HEK293 (cell line): ENCODE measurements around the gene PTPRK.

Source experiments
- CTCF ChIA-PET: fragments of 350-600 bp; formaldehyde crosslinking; extraction: SDS; loops from one replicate; lab custom pipeline; 2021; ENCODE audit warnings: antibody characterized with exemption; lab: Yijun Ruan, JAX
- POLR2A ChIA-PET: fragments of 300-600 bp; formaldehyde crosslinking; extraction: SDS; loops from one replicate; lab custom pipeline; 2020; ENCODE audit warnings: antibody characterized with exemption, inconsistent platforms; lab: Yijun Ruan, JAX
- H3K27ac ChIP-seq: fragments of 200-500 bp; sonication (Bioruptor generic); 2 replicates; pipeline ENCODE4 v1.5.1; 2014; ENCODE audit warnings: low read depth, low read length, control low read depth, inconsistent platforms; ENCODE audit errors: extremely low read depth
- H3K36me3 ChIP-seq, 2 experiments: fragments of 200-500 bp in 1 of 2; sonication (Bioruptor generic) in 1 of 2; 1 replicate in 1 of 2; 2 replicates in 1 of 2; pipeline ENCODE4 v1.5.1; 2014 to 2017; ENCODE audit warnings: inconsistent platforms in 2 of 2, low read length in 2 of 2; ENCODE audit not compliant: control insufficient read depth in 2 of 2, insufficient read depth in 1 of 2
- H3K4me1 ChIP-seq: fragments of 200-500 bp; sonication (Bioruptor generic); 2 replicates; pipeline ENCODE4 v1.5.1; 2014; ENCODE audit warnings: mild to moderate bottlenecking, low read length, inconsistent platforms; ENCODE audit not compliant: control insufficient read depth, insufficient read depth
- H3K4me3 ChIP-seq: 2 replicates; pipeline ENCODE4 v1.5.1; 2011; ENCODE audit warnings: low read depth, mild to moderate bottlenecking, control low read depth, low read length, moderate library complexity
- H3K9me3 ChIP-seq: fragments of 200-500 bp; sonication (Bioruptor generic); 2 replicates; pipeline ENCODE4 v1.5.1; 2014; ENCODE audit warnings: low read depth, low read length, inconsistent platforms; ENCODE audit not compliant: control insufficient read depth, insufficient read depth
- HOXC10 ChIP-seq: sonication (generic); formaldehyde crosslinking; IDR thresholded peaks from 2 replicates; pipeline ENCODE4 v1.8.1; 2023; ENCODE audit warnings: mild to moderate bottlenecking, missing genetic modification reagents
- INSM2 ChIP-seq: fragments of 450-650 bp; formaldehyde crosslinking; IDR thresholded peaks from 2 replicates; pipeline ENCODE4 v1.5.1; 2016; ENCODE audit warnings: missing biosample characterization, missing genetic modification characterization
- KLF17 ChIP-seq: fragments of 450-650 bp; formaldehyde crosslinking; IDR thresholded peaks from 2 replicates; pipeline ENCODE4 v1.5.1; 2016; ENCODE audit warnings: missing biosample characterization, missing genetic modification characterization
- PRDM1 ChIP-seq: fragments of 450-650 bp; formaldehyde crosslinking; IDR thresholded peaks from 2 replicates; pipeline ENCODE4; 2016; ENCODE audit warnings: missing biosample characterization, missing genetic modification characterization
- PRDM6 ChIP-seq: fragments of 450-650 bp; formaldehyde crosslinking; IDR thresholded peaks from 2 replicates; pipeline ENCODE4 v1.5.1; 2017; ENCODE audit warnings: missing biosample characterization, missing genetic modification characterization
- SP3 ChIP-seq: fragments of 450-650 bp; formaldehyde crosslinking; IDR thresholded peaks from 2 replicates; pipeline ENCODE4 v1.5.1; 2016; ENCODE audit warnings: missing biosample characterization, missing genetic modification characterization
- ZBTB7A ChIP-seq: fragments of 450-650 bp; formaldehyde crosslinking; IDR thresholded peaks from 2 replicates; pipeline ENCODE4 v1.5.1; 2016; ENCODE audit warnings: low read depth, missing biosample characterization, missing genetic modification characterization
- ZBTB8A ChIP-seq: fragments of 450-650 bp; formaldehyde crosslinking; IDR thresholded peaks from 2 replicates; pipeline ENCODE4 v1.5.1; 2016; ENCODE audit warnings: missing biosample characterization, missing genetic modification characterization
- ZFP37 ChIP-seq: fragments of 450-650 bp; formaldehyde crosslinking; IDR thresholded peaks from 2 replicates; pipeline ENCODE4 v1.5.1; 2016; ENCODE audit warnings: missing biosample characterization, missing genetic modification characterization
- ZNF18 ChIP-seq: fragments of 450-650 bp; formaldehyde crosslinking; IDR thresholded peaks from 2 replicates; pipeline ENCODE4 v1.5.1; 2016; ENCODE audit warnings: missing biosample characterization, missing genetic modification characterization
- ZNF223 ChIP-seq: fragments of 450-650 bp; formaldehyde crosslinking; IDR thresholded peaks from 2 replicates; pipeline ENCODE4 v1.5.1; 2016; ENCODE audit warnings: missing biosample characterization, missing genetic modification characterization
- ZNF248 ChIP-seq: fragments of 450-650 bp; formaldehyde crosslinking; IDR thresholded peaks from 2 replicates; pipeline ENCODE4 v1.5.1; 2017; ENCODE audit warnings: missing biosample characterization, missing genetic modification characterization
- ZNF391 ChIP-seq: fragments of 450-650 bp; formaldehyde crosslinking; IDR thresholded peaks from 2 replicates; pipeline ENCODE4 v1.5.1; 2016; ENCODE audit warnings: low read depth, missing biosample characterization, missing genetic modification characterization, borderline replicate concordance
- ZNF423 ChIP-seq: fragments of 450-650 bp; formaldehyde crosslinking; IDR thresholded peaks from 2 replicates; pipeline ENCODE4 v1.5.1; 2016; ENCODE audit warnings: missing biosample characterization, missing genetic modification characterization
- ZNF433 ChIP-seq: fragments of 450-650 bp; formaldehyde crosslinking; IDR thresholded peaks from 2 replicates; pipeline ENCODE4 v1.5.1; 2016; ENCODE audit warnings: missing biosample characterization, missing genetic modification characterization, low read depth
- ZNF645 ChIP-seq: fragments of 450-650 bp; formaldehyde crosslinking; IDR thresholded peaks from 2 replicates; pipeline ENCODE4; 2016; ENCODE audit warnings: missing biosample characterization, missing genetic modification characterization
- ZNF658 ChIP-seq: fragments of 450-650 bp; formaldehyde crosslinking; IDR thresholded peaks from 2 replicates; pipeline ENCODE4; 2016; ENCODE audit warnings: missing biosample characterization, missing genetic modification characterization
- ZNF664 ChIP-seq: fragments of 450-650 bp; formaldehyde crosslinking; IDR thresholded peaks from 2 replicates; pipeline ENCODE4 v1.5.1; 2016; ENCODE audit warnings: missing biosample characterization, missing genetic modification characterization
- ZNF747 ChIP-seq: fragments of 450-650 bp; formaldehyde crosslinking; IDR thresholded peaks from 2 replicates; pipeline ENCODE4 v1.5.1; 2016; ENCODE audit warnings: missing biosample characterization, missing genetic modification characterization

The PTPRK gene

GRCh38 chr6:128265706-128266105, 254.7 kb downstream of the PTPRK start (continued):
- TF ChIP-seq ZNF18 (tag by site-specific recombination) (no peak), ZNF223 (no peak), SP3 (tag by site-specific recombination) (no peak), ZNF747 (tag by site-specific recombination) (no peak), KLF17 (tag by site-specific recombination) (no peak), INSM2 (no peak), ZBTB7A (no peak)
- TF ChIP-seq, all 188 proteins: peak for 0

GRCh38 chr6:128259730-128260685, 260.4 kb downstream of the PTPRK start:
- ChIA-PET CTCF (no interaction called here), POLR2A (no interaction called here)
- no peaks in the 10 kb centered on the region for H3K9me3 ChIP-seq
- no peak for TF ChIP-seq ZNF658
- peak; percentile 69; the same call in 1 of the 2 replicates for TF ChIP-seq PRDM1
- no peak overlapping the region for H3K27ac ChIP-seq
- H3K4me3 ChIP-seq = no peak overlapping the region
- H3K4me1 ChIP-seq = no peaks in the 10 kb centered on the region
- H3K36me3 ChIP-seq = no peaks in the 10 kb centered on the region

- TF ChIP-seq ZNF645 (tag by site-specific recombination) = no peak
- Histone ChIP-seq H3K4me1 (no peaks in the 10 kb centered on the region), H3K9me3 (no peaks in the 10 kb centered on the region), H3K27ac (no peak overlapping the region), H3K36me3 (no peaks in the 10 kb centered on the region), H3K4me3 (no peak overlapping the region)
- POLR2A ChIA-PET = no interaction called here
- CTCF ChIA-PET = no interaction called here
These were observed 261.2 kb downstream of the PTPRK start for GRCh38 chr6:128259029-128259724.

GRCh38 chr6:128256095-128256494, 264.3 kb downstream of the PTPRK start:
- no peaks in the 10 kb centered on the region for H3K4me1 ChIP-seq
- no peaks in the 10 kb centered on the region for H3K9me3 ChIP-seq
- ChIA-PET POLR2A (no interaction called here), CTCF (no interaction called here)
- no peak for TF ChIP-seq ZBTB8A (tag by site-specific recombination)
- no peak for TF ChIP-seq HOXC10 (CRISPR knock-in tag)
- TF ChIP-seq ZNF664 (tag by site-specific recombination) = no peak
- TF ChIP-seq INSM2 = no peak
- no peak for TF ChIP-seq ZFP37 (tag by site-specific recombination)
- no peak for TF ChIP-seq ZNF433
- TF ChIP-seq PRDM6 = no peak
- TF ChIP-seq ZNF248 (tag by site-specific recombination) = no peak
- no peak for TF ChIP-seq ZNF423 (tag by site-specific recombination)
- TF ChIP-seq ZNF391 (tag by site-specific recombination) = no peak
- H3K4me3 ChIP-seq = no peak overlapping the region
- H3K36me3 ChIP-seq = no peaks in the 10 kb centered on the region
- H3K27ac ChIP-seq = no peak overlapping the region
